ENCODE results near the gene PTGDS.

Gene PTGDS

GRCh38 chr9:137011907-137012675 is 34.8 kb downstream of the PTGDS start:
- DNase-seq (ENCODE audit: low spot score), result no peak

DNA sequence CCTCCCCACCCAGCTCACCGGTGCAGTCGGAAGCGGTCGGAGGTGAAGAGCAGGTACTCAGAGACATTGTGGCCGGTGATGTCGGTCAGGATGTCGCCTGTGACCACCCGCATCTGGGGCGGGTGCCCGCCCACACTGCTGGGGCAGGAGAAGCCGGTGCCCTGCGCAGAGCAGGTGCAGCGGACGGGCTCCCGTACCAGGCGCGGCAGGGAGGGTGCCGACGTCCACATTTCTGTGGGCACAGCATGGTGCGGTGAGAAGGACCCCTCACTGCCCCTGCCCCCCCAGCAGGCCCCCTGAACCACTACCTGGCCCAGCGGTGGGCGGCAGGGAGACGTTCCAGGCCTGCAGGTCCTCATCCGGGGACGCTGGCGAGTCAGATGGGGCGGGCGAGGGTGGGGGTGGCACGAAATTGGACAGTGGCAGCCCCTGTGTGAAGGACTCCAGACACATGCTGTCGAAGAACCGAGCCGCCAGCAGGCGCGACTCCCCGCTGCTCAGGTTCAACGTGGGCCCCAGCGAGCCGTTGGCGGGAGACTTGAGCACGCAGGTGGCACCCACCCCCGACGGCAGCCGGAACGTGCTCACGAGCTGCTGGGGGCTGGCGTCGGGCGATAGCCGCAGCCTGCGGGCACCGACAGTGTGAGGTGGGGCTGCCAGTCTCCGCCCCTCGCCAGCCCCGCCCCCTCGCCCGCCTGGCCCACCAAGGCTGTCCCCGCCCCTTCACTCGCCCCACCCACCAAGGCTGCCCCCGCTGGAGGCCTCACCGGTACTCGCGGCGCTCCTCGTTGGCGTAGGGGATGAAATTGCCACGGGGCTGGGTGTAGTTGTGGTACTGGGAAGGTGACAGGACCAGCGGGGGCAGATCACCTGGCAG is 35.6 kb downstream of the PTGDS start:
- DNase-seq (ENCODE audit: low spot score), result no peak

DNA sequence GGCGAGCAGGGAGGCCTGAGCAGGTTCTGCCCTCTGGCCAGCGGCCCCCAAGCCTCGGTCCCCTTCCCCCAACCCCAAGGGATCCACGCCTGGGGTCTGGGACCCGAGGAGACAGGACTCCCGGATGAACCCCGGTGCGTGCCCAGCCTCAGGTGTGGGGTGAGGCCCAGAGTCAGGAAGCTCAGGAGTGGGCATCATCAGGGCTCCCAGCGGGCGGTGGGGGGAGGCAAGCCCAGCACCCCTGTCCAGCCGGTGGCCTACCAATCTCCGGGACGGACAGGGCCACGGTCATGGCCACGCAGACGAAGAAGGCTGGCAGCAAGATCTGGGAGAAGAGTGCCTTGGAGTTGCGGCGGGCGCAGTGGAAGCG is 36.3 kb downstream of the PTGDS start:
- DNase-seq (ENCODE audit: low spot score), result no peak

DNA sequence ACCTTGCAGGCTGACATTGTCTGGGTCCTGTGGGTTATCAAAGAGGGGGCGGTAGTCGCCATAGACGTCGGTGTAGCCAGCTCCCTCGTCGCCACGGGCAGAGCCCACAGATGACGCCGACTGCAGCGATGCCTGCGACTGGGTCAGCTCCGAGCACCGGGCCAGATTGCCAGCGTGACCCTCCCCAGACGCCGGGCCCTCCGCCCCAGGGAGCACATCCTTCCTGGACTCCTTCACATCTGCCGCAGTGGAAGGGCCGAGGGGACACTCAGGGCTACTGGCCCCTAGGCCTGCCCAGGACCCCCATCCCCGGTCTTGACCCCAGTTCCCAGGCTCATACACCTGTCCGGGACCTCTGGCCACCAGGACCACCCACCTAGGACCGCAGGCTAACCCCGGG is 36.9 kb downstream of the PTGDS start:
- DNase-seq (ENCODE audit: low spot score), result no peak

DNA sequence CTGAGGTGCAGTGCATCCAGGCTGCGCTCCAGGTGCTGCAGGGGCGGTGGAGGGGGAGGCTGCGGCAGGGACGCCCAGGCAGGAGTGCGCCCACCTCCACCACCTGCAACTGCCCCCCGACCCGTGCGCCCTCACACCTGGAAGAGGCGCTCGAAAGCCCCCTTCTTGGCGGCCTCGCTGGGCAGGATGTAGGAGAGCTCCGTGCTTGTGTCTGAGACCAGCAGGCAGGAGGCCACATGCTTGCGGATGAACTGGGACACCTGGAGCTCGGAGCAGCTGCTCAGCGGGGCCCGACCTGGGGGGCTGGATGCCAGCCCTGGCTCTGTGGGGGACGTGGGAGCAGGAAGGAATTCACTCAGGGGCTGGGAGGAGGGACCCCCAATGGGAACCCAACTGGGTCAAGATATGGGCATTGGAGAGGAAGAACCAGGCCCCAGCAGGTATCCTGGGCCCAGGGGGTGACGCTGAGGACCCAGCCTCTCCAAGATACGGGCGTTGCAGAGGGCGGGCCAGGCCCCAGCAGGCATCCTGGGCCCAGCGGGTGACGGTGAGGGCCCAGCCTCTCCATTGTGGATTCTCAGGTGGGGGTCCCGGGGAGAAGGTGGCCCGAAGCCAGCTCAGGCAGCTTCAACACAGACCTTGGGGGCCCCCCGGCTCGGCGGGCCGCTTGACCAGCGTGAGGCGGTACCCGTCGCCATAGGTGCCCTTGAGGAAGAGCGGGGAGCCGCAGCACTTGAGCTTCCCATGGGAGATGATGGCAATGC is 37.7 kb downstream of the PTGDS start:
- no peak for DNase-seq (ENCODE audit: low spot score)

DNA sequence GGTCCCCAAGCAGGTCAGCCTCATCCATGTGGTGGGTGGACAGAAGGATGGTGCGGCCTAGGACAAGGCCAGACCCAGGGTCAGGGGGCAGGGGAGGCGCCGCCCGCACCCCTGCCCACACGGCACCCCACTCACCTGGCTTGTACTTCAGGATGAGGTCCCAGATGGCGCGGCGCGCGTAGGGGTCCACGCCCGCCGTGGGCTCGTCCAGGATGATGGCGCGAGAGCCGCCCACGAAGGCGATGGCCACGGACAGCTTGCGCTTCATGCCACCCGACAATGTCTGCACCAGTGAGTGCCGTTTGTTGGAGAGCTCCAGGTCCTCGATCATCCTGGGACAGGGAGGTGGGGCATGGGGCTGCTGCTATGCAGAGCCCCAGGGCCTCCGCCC is 38.2 kb downstream of the PTGDS start:
- no peak for DNase-seq (ENCODE audit: low spot score)

GRCh38 chr9:137015976-137016375 is 38.7 kb downstream of the PTGDS start:
- no peak for DNase-seq (ENCODE audit: low spot score)

GRCh38 chr9:137016436-137016835 is 39.1 kb downstream of the PTGDS start:
- no peak for DNase-seq (ENCODE audit: low spot score)

- DNase-seq (ENCODE audit: low spot score), result no peak
These were observed 39.8 kb downstream of the PTGDS start for GRCh38 chr9:137017071-137017470.

DNA sequence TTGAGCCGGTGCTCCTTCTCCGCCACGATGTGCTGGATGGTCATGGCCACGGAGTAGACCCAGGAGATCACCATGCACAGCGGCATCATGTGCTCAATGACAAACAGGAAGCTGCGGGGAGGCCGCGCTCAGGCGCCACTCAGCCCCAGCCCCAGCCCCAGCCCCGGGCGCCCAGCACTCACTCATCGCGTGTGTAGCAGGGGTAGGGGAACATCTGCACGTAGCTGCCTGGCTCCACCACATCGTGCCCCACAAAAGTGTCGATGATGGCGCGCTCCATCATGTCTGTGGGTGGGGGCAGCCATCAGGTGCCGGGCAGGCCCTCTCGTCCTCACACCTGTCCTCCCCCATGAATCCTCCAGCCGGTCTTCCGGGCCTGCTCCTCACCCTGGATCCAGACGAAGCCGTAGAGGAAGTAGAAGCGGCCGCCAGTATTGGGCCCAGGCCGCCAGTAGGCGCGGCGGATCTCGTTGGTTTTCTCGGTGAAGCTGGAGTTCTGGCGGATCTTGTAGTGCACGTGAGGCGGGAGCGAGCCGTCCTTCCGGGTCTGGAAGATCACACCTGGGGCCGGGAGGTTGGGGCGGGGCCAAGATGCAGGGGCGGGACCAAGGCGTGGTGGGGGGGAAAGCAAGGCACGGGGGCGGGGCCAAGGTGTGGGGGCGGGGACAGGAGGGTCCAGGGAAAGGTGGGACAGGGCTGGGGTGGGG is 40.6 kb downstream of the PTGDS start:
- DNase-seq (ENCODE audit: low spot score), result no peak

DNA sequence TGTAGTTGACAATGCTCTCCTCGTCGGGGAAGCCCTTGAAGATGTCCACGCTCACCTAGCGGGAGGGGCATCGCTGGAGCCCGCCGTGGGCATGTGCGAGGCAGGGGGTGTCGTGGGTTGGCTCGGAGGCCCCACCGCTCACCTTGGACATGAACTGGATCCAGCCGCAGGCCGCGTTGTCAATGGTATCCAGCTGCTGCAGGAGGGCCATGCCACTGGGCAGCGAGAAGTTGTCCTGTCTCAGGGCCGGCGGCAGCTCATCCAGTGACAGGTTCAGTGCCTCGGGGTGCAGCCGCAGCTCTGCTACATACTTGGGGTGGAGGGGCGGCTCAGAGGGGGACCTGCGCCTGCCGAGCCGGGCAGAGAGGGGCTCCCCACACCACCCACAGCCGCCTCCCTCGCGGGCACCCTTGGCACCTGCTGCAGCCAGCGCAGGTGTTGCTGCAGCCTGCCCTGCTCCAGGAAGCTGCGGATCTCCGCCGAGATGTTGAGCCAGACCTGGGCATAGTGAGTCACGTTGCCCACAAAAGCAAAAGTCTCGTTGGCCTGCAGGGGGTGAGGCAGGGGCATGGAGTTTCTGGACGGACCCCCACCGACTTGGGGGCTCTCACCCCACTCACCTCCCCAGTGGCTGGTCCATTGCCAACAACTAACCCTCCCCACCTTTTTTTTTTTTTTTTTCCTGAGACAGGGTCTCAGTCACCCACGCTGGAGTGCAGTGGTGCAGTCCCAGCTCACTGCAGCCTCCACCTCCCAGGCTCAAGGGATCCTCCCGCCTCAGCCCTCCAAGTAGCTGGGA is 41.7 kb downstream of the PTGDS start:
- DNase-seq (ENCODE audit: low spot score), result no peak

DNA sequence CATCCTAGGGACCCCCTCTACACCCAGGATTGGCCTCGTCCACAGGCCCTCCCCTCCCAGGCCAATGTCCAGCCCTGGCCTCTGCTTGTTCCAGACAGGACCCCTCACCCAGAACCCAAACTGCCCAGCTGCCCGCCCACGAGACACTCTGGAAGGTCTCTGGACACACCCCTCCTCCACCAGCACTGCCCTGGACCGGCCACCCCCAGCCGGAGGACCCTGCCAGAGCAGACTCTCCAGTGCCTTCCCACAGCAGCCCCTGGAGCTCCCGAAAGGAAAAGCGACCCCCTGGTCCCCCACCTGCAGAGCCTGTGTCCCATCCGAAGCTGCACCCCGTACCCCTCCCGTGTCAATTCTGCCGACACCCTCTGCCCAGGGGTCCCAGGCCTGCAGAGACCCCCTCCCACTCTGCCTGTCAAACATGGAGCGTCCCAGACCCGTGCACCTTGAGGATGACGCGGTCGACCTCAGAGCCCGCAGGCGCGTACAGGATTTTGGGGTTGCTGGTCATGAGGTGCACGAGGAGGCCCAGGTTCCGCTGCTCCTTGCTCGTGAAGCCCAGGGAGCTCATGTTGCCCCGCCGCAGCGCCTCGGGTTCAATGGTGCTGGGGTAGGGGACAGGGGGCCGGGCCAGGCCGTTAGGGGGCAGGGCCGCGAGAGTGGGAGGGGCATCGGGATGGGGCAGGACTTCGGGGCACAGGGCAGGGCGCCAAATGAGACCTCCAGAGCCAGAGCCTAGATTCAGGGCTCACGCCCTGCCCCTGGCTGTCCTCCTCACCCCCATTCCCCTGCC is 42.8 kb downstream of the PTGDS start:
- DNase-seq (ENCODE audit: low spot score), result no peak

GRCh38 chr9:137020771-137021567 is 43.7 kb downstream of the PTGDS start:
- DNase-seq (ENCODE audit: low spot score), result no peak

DNA sequence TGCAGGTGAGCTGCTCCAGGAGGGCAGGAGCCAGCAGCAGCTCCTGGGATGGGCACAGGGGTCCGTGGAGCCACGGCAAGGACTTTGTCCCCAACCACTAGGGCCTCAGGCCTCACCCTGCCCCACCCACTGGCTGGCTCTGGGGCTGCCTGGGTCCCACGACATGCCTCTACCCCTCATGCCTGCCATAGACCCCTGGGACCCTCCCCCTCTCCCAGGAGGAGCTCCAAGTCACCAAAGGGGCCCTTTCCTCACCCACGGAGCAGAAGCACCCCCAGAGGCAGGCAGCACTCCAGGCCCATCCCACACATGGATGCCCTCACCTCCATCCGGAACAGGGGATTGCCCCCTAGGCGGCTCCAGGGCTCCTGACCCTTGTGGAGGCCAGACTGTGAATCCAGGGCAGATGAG is 44.3 kb downstream of the PTGDS start:
- no peak for DNase-seq (ENCODE audit: low spot score)

- peak; percentile 69 for DNase-seq (ENCODE audit: low spot score)
These were observed 44.8 kb downstream of the PTGDS start for GRCh38 chr9:137021979-137022661.

- no peak for DNase-seq (ENCODE audit: low spot score)
These were observed 45.3 kb downstream of the PTGDS start for GRCh38 chr9:137022662-137023008.

- no peak for DNase-seq (ENCODE audit: low spot score)
These were observed 45.9 kb downstream of the PTGDS start for GRCh38 chr9:137023157-137023556.

DNA sequence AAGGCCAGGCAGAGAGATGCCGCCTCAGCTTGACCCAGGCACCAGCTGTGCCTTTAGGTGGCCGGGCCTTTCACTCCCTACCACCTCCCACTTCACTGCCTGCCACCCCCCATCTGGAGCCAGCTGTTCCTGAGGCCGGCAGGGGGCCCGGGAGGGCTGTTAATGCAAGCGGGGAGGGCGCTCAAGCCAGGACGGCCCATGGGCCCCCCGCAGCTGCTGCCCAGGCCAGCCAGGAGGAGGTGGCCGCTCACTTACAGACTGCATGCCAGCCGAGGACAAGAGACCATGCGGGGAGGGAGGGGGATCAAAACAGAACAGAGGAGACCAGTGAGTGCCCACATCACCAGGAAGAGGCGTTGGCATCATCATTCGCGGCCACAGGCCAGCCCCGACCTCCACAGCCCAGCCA is 46.3 kb downstream of the PTGDS start:
- no peak for DNase-seq (ENCODE audit: low spot score)

DNA sequence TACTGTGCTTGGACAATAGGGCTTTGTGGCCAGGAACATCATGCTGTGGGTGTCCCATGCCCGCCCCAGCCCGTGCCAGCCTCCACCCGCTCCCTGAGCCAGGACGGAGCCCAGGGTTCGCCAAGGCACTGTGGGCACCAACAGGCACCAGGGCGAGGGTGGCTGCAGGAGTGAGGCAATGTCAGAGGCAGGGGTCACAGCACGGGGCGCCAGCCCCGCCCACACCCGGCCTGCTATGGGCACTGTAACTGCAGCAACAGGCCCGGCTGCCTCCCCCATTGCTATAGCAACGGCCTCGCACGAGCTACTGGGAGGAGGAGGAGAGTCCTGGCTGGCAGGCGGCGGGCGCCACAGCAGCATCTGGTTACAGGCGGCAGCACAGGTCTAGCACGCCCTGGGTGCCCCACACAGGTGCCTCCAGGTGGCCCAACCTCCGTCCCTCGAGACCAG is 48.2 kb downstream of the PTGDS start:
- DNase-seq (ENCODE audit: low spot score), result no peak

Measured in CD4-positive, alpha-beta T cell treated with Interleukin-15 for 4 hours (primary cell).